Measurements from ENCODE around the gene ZNF334. TPM values are rescaled to one million over a fixed set of nuclear protein-coding genes. Genes with fewer than 3 reads are reported as not detected.

Gene ZNF334
- total RNA-seq, 3 donors from 2014 or later = 1.2 to 4.5 (median 2.7) TPM

DNA sequence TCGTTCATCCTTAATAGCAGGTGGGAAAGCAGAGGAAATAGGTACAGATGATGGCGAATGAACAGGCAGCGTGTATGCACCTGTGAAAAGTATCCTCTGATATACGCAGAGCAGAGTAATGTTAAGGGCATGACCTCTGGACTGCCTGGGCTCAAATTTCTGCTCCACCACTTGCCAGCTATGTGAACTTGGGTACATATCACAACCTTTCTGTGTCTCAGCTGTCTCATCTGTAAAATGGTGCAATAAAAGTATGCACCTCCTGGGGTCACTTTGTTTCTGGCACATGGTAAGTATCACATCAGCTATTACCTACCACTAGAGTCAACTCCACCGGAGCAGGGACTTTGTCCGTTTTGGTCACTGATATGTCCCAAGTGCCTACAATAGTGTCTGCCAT lies 34.6 kb upstream of the ZNF334 start:
- Histone ChIP-seq H3K4me3 (no peak overlapping the region), H3K4me1 (ENCODE audit: low read depth) (no peaks in the 10 kb centered on the region), H3K36me3 (ENCODE audit: low read depth) (no peaks in the 10 kb centered on the region), H3K9me3 (no peaks in the 10 kb centered on the region)
- ATAC-seq (no peak), DNase-seq (no peak)
- intact Hi-C loops (cut with DNase I, micrococcal nuclease) = no loop called here
- TF ChIP-seq CTCF (IDR thresholded peaks at IDR 0.05) = no peak

GRCh38 chr20:46546936-46547335 lies 33.6 kb upstream of the ZNF334 start:
- intact Hi-C loops (cut with DNase I, micrococcal nuclease) = no loop called here
- H3K36me3 ChIP-seq (ENCODE audit: low read depth) = no peaks in the 10 kb centered on the region
- ATAC-seq (no peak), DNase-seq (no peak)
- H3K4me3 ChIP-seq = no peak overlapping the region
- H3K4me1 ChIP-seq (ENCODE audit: low read depth) = no peaks in the 10 kb centered on the region
- no peaks in the 10 kb centered on the region for H3K9me3 ChIP-seq
- TF ChIP-seq CTCF (IDR thresholded peaks at IDR 0.05) = no peak

GRCh38 chr20:46546298-46546697 lies 32.9 kb upstream of the ZNF334 start:
- H3K4me1 ChIP-seq (ENCODE audit: low read depth) = no peaks in the 10 kb centered on the region
- no peaks in the 10 kb centered on the region for H3K9me3 ChIP-seq
- intact Hi-C loops (cut with DNase I, micrococcal nuclease) = no loop called here
- no peak overlapping the region for H3K4me3 ChIP-seq
- H3K36me3 ChIP-seq (ENCODE audit: low read depth) = no peaks in the 10 kb centered on the region
- no peak for ATAC-seq
- no peak for DNase-seq
- TF ChIP-seq CTCF (IDR thresholded peaks at IDR 0.05) = no peak

DNA sequence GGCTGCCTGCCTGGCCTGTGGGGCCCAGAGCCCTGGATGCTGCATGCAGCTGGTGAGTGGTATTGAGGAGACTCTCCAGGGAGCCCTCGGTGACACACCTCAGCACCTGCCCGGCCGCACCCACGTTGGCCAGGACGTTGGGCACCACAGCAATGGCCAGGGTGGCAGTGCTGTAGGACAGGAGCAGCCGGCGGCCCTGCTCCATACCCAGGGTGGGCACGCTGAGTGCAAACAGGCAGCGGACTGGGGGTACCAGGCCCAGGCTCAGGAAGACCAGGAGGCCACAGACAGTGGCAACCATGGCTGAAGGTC lies 32.4 kb upstream of the ZNF334 start:
- Histone ChIP-seq H3K4me1 (ENCODE audit: low read depth) (no peaks in the 10 kb centered on the region), H3K9me3 (no peaks in the 10 kb centered on the region), H3K4me3 (no peak overlapping the region), H3K36me3 (ENCODE audit: low read depth) (no peaks in the 10 kb centered on the region)
- ATAC-seq = no peak
- DNase-seq = no peak
- intact Hi-C loops (cut with DNase I, micrococcal nuclease) = no loop called here
- no peak for TF ChIP-seq CTCF (IDR thresholded peaks at IDR 0.05)

DNA sequence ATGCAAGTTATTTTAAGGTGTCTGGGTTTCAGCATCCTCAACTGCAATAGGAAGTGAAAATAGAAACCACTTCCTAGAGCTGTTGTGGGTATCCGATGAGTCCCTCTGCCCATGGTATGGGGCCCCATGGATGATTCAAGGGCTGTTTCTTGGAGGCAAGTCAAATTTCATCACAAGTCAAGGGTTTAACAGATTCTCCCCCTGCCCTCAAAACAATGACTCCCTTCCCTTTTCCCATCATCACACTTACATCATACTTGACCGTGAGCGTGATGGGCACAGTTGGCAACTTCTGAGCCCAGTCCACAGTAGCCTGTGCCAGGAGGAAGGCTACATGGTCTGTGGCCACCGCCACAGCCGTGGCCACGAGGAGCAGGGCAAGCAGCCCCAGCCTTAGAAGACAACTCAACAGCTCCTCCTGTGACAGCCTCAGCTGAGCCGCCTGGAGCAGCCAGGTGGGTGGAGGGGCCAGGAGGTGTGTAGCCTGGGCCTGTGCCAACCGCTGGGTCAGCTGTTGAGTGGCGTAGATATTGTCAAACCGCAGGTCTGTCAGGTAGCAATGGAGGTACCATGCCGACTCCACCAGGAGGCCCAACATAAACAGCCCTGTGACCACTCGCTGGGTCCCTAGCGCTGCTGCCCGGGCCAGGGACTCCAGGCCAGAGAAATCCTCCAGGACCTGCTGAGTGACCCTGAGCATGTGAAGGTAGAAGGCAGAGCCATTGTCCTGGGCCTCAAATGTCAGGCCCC lies 31.9 kb upstream of the ZNF334 start:
- H3K9me3 ChIP-seq = no peaks in the 10 kb centered on the region
- no peak overlapping the region for H3K4me3 ChIP-seq
- H3K4me1 ChIP-seq (ENCODE audit: low read depth) = no peaks in the 10 kb centered on the region
- ATAC-seq (no peak), DNase-seq (no peak)
- H3K36me3 ChIP-seq (ENCODE audit: low read depth) = no peaks in the 10 kb centered on the region
- TF ChIP-seq CTCF (IDR thresholded peaks at IDR 0.05) = no peak
- intact Hi-C loops (cut with DNase I, micrococcal nuclease) = no loop called here

- intact Hi-C loops (cut with DNase I, micrococcal nuclease) = no loop called here
- Histone ChIP-seq H3K9me3 (no peaks in the 10 kb centered on the region), H3K4me3 (no peak overlapping the region), H3K4me1 (ENCODE audit: low read depth) (no peaks in the 10 kb centered on the region), H3K36me3 (ENCODE audit: low read depth) (no peaks in the 10 kb centered on the region)
- TF ChIP-seq CTCF (IDR thresholded peaks at IDR 0.05) = no peak
- ATAC-seq (no peak), DNase-seq (no peak)
These were observed 31.2 kb upstream of the ZNF334 start for GRCh38 chr20:46544576-46544975.
